ENCODE data around the gene SPATA13.
A peak's percentile ranks its signal among the peaks of the same experiment; 100 is the strongest.

- TF ChIP-seq CTCF (IDR thresholded peaks at IDR 0.05 in 8 of 11, conservative IDR thresholded peaks at IDR 0.05 in 3 of 11) (peak in 6 of 11 experiments; percentile 29 to 41 (median 33)), POLR2A (IDR thresholded peaks at IDR 0.05) (no peak), POLR2AphosphoS5 (IDR thresholded peaks at IDR 0.05) (no peak)
Observed at GRCh38 chr13:24313439-24313838, 152.9 kb downstream of the SPATA13 start.
